ENCODE measurements around the gene RABAC1. TPM values are rescaled to one million over a fixed set of nuclear protein-coding genes. Genes with fewer than 3 reads are reported as not detected.

Gene RABAC1
- total and polyA plus RNA-seq, 10 of the 15 experiments (the other 5 are each of a cell fraction or from before 2014, with no cell fraction given): 10.9 to 115 (median 49.2) TPM

GRCh38 chr19:41951686-41952172, 7.4 kb downstream of the RABAC1 start:
- no peaks in the 10 kb centered on the region for H3K9me3 ChIP-seq (replicated peaks; ENCODE audit: control insufficient read depth, insufficient read depth, low read length)
- H4K20me1 ChIP-seq (ENCODE audit: control insufficient read depth, insufficient read depth): no peaks in the 10 kb centered on the region
- DNase-seq (ENCODE audit: low read depth, low spot score): no peak
- SMC1A ChIA-PET (ENCODE audit: uncharacterized antibody, unreplicated experiment): interaction anchor here (0.6 to 4.0 kb wide), 6 partner anchors 62 to 97 kb away, joined by 3 to 31 read pairs (median 4); partner anchors contain the start of gene RPS19
- in situ Hi-C loops (cut with MboI): no loop called here
- RAD21 ChIA-PET (ENCODE audit: unreplicated experiment): interaction anchor here (0.6 to 4.0 kb wide), 4 partner anchors 76 to 92 kb away, joined by 3 to 15 read pairs (median 5); partner anchors contain the start of gene RPS19
- H2AFZ ChIP-seq (ENCODE audit: control insufficient read depth, low read depth, low read length): peak overlapping the region; percentile 80
- H3K4me3 ChIP-seq: no peak overlapping the region
- ATAC-seq: peak; percentile 96
- no peaks in the 10 kb centered on the region for H3K79me2 ChIP-seq (ENCODE audit: control insufficient read depth, insufficient read depth, low read length)
- no peaks in the 10 kb centered on the region for H3K36me3 ChIP-seq (ENCODE audit: control insufficient read depth in 2 of 2, insufficient read depth in 2 of 2, low read length in 1 of 2)
- H3K4me2 ChIP-seq (ENCODE audit: control insufficient read depth, insufficient read depth): peak overlapping the region; percentile 75
- 4% methylated on average over 12 of the region's 12 CpGs for WGBS (ENCODE audit: insufficient coverage, insufficient replicate concordance, low lambda C conversion rate, missing lambda C conversion rate)
- FAIRE-seq: peak; percentile 82
- CTCF ChIA-PET: interaction anchor here (0.6 to 4.6 kb wide), 13 partner anchors 15 to 1985 kb away, joined by 3 to 63 read pairs (median 3); partner anchors contain the start of genes CEACAM3 and RPS19
- peaks cover 8% of the 10 kb centered on the region for H3K4me1 ChIP-seq (ENCODE audit: control insufficient read depth, insufficient read depth, low read length)
- POLR2A ChIA-PET: interaction anchor here (1.3 kb wide), 1 partner anchor 78 kb away, joined by 3 read pairs; no protein-coding TSS in a partner anchor
- no TSS peak for BruUV-seq (replicated peaks)
- no peaks in the 10 kb centered on the region for H3K27me3 ChIP-seq (replicated peaks in 1 of 2; ENCODE audit: control insufficient read depth in 2 of 2, insufficient read depth in 2 of 2, low read length in 1 of 2)
- intact Hi-C loops (cut with micrococcal nuclease; ENCODE audit: unreplicated experiment): loop anchor here (1.0 to 2.0 kb wide), 2 partner anchors 17 to 78 kb away; no protein-coding TSS in a partner anchor
- no peak overlapping the region for H3K9ac ChIP-seq (ENCODE audit: control insufficient read depth, insufficient read depth, low read length)
- H3K27ac ChIP-seq (ENCODE audit: control insufficient read depth, insufficient read depth): no peak overlapping the region
- TF ChIP-seq BACH1 (IDR thresholded peaks at IDR 0.05; ENCODE audit: borderline replicate concordance): peak; percentile 25; the same call in 1 of the 2 replicates
- TF ChIP-seq MYC (IDR thresholded peaks at IDR 0.05; ENCODE audit: insufficient read depth, insufficient read length, insufficient replicate concordance, low read length, severe bottlenecking): no peak
- TF ChIP-seq RCOR1 (conservative IDR thresholded peaks at IDR 0.05; ENCODE audit: low read depth, low read length): no peak
- TF ChIP-seq ELK1 (IDR thresholded peaks at IDR 0.05; ENCODE audit: low read depth, low read length): no peak
- no peak for TF ChIP-seq SIN3A (IDR thresholded peaks at IDR 0.05; ENCODE audit: low read depth, low read length)
- TF ChIP-seq FOS (IDR thresholded peaks at IDR 0.05; ENCODE audit: borderline replicate concordance, extremely low read depth, insufficient read length): no peak
- TF ChIP-seq TAF1 (IDR thresholded peaks at IDR 0.05; ENCODE audit: borderline replicate concordance, low read depth, low read length): no peak
- no peak for TF ChIP-seq CHD4 (IDR thresholded peaks at IDR 0.05)
- TF ChIP-seq TARDBP (IDR thresholded peaks at IDR 0.05; ENCODE audit: borderline replicate concordance): no peak
- no peak for TF ChIP-seq PRDM15 (CRISPR knock-in tag; IDR thresholded peaks at IDR 0.05)
- peak; percentile 9 for TF ChIP-seq MEF2B (IDR thresholded peaks at IDR 0.05; ENCODE audit: partially characterized antibody, poor library complexity, severe bottlenecking)
- no peak for TF ChIP-seq POLR2A (IDR thresholded peaks at IDR 0.05; ENCODE audit: low read depth, low read length)
- TF ChIP-seq SREBF1 (IDR thresholded peaks at IDR 0.05; ENCODE audit: low read length): no peak
- no peak for TF ChIP-seq EZH2 (IDR thresholded peaks at IDR 0.05; ENCODE audit: borderline replicate concordance, control insufficient read depth, low read depth, low read length)
- TF ChIP-seq WRNIP1 (IDR thresholded peaks at IDR 0.05; ENCODE audit: borderline replicate concordance, low read depth, low read length): no peak
- peak; percentile 63 for TF ChIP-seq NBN (IDR thresholded peaks at IDR 0.05)
- no peak for TF ChIP-seq ATF7 (IDR thresholded peaks at IDR 0.05; ENCODE audit: low read depth)
- no peak for TF ChIP-seq MXI1 (IDR thresholded peaks at IDR 0.05; ENCODE audit: low read depth, low read length)
- no peak for TF ChIP-seq YBX1 (IDR thresholded peaks at IDR 0.05)
- no peak for TF ChIP-seq E2F4 (IDR thresholded peaks at IDR 0.05; ENCODE audit: low read depth, low read length)
